DOHH2 (cell line): Measurements from ENCODE around the gene CACNA2D1.

ENCODE experiments used
- H3F3A ChIP-seq: fragments of 200-600 bp; sonication (generic), shearing (Covaris generic); 2 replicates; pipeline ENCODE4 v1.6.0; 2016; ENCODE audit warnings: antibody characterized with exemption, mild to moderate bottlenecking; ENCODE audit not compliant: control insufficient read depth, insufficient read depth
- H3K27ac ChIP-seq: fragments of 200-600 bp; sonication (generic); 2 replicates; pipeline ENCODE4 v1.5.1; 2014; ENCODE audit warnings: low read depth, mild to moderate bottlenecking, low read length, moderate library complexity
- H3K27me3 ChIP-seq: fragments of 200-600 bp; sonication (generic); 2 replicates; pipeline ENCODE4 v1.6.1; 2014; ENCODE audit warnings: mild to moderate bottlenecking, low read length, mixed read lengths; ENCODE audit not compliant: control insufficient read depth
- H3K36me3 ChIP-seq: fragments of 200-600 bp; sonication (generic); 2 replicates; pipeline ENCODE4 v1.6.1; 2014; ENCODE audit warnings: mild to moderate bottlenecking, low read length, moderate library complexity, mixed read lengths; ENCODE audit not compliant: control insufficient read depth
- H3K4me1 ChIP-seq: fragments of 200-600 bp; sonication (generic); 2 replicates; pipeline ENCODE4 v1.6.1; 2014; ENCODE audit warnings: mild to moderate bottlenecking, low read length, mixed read lengths; ENCODE audit not compliant: control insufficient read depth
- H3K4me2 ChIP-seq: fragments of 200-600 bp; sonication (generic); 2 replicates; pipeline ENCODE4 v1.6.0; 2014; ENCODE audit warnings: mild to moderate bottlenecking, low read length, moderate library complexity
- H3K4me3 ChIP-seq: fragments of 200-600 bp; sonication (generic); 2 replicates; pipeline ENCODE4 v1.5.1; 2014; ENCODE audit warnings: mild to moderate bottlenecking, low read length, mixed read lengths
- H3K79me2 ChIP-seq: fragments of 200-600 bp; sonication (generic); 2 replicates; pipeline ENCODE4 v1.6.1; 2014; ENCODE audit warnings: mild to moderate bottlenecking, low read length, mixed read lengths; ENCODE audit not compliant: control insufficient read depth
- H3K9me2 ChIP-seq: fragments of 200-600 bp; sonication (generic); replicated peaks from 2 replicates; pipeline ENCODE4 v1.6.1; 2014; ENCODE audit warnings: mild to moderate bottlenecking, low read length, mixed read lengths; ENCODE audit not compliant: control insufficient read depth
- H3K9me3 ChIP-seq: fragments of 200-600 bp; sonication (generic); 2 replicates; pipeline ENCODE4 v1.6.1; 2014; ENCODE audit warnings: antibody characterized with exemption, low read length, mixed read lengths; ENCODE audit not compliant: control insufficient read depth, insufficient read depth
- H4K20me1 ChIP-seq: fragments of 200-600 bp; sonication (generic); 2 replicates; pipeline ENCODE4 v1.6.0; 2014; ENCODE audit warnings: low read depth, mild to moderate bottlenecking, antibody characterized with exemption, low read length, moderate library complexity; ENCODE audit not compliant: control insufficient read depth, insufficient read depth
- CTCF ChIP-seq: fragments of 200-600 bp; sonication (generic); IDR thresholded peaks from one replicate; pipeline ENCODE4 v1.5.1; 2014; ENCODE audit warnings: antibody characterized with exemption, mild to moderate bottlenecking, low read depth, low read length; ENCODE audit not compliant: poor library complexity, severe bottlenecking
- EZH2phosphoT487 ChIP-seq: fragments of 200-600 bp; sonication (generic); IDR thresholded peaks from 2 replicates; pipeline ENCODE4 v1.6.1; 2017; ENCODE audit warnings: borderline replicate concordance, mild to moderate bottlenecking, antibody characterized with exemption, low read length, moderate library complexity, mixed read lengths

CACNA2D1 gene

GRCh38 chr7:81934596-81935301, 508.8 kb downstream of the CACNA2D1 start:
- Histone ChIP-seq H3K27ac (no peak overlapping the region), H3K79me2 (no peaks in the 10 kb centered on the region), H4K20me1 (no peaks in the 10 kb centered on the region), H3K9me3 (no peaks in the 10 kb centered on the region), H3K27me3 (no peaks in the 10 kb centered on the region), H3K4me3 (no peak overlapping the region), H3K4me2 (no peak overlapping the region), H3F3A (no peaks in the 10 kb centered on the region), H3K4me1 (no peaks in the 10 kb centered on the region), H3K9me2 (no peaks in the 10 kb centered on the region), H3K36me3 (no peaks in the 10 kb centered on the region)
- TF ChIP-seq EZH2phosphoT487, result no peak
- no peak for TF ChIP-seq CTCF

DNA sequence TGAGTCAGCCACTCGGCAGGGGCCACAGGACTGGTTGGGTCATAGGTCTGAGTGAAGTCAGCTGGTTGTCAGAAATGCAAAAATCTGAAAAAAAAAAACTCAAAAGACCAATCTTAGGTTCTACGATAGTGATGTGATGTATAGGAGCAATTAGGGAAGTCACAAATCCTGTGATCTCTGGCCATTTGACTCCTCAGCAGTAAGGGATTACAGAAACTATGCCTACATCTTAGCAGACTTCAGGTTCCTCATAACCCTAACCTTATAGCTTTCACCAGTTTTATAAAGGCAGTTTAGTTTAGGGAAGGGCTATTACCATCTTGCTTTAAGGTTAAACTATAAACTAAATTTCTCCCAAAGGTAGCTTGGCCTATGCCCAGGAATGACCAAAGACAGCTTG, 510.6 kb downstream of the CACNA2D1 start:
- H3K9me3 ChIP-seq, result no peaks in the 10 kb centered on the region
- no peaks in the 10 kb centered on the region for H3K27me3 ChIP-seq
- H3K4me1 ChIP-seq, result no peaks in the 10 kb centered on the region
- H3K9me2 ChIP-seq, result no peaks in the 10 kb centered on the region
- TF ChIP-seq CTCF (no peak), EZH2phosphoT487 (no peak)
- no peaks in the 10 kb centered on the region for H3F3A ChIP-seq
- no peak overlapping the region for H3K27ac ChIP-seq
- no peaks in the 10 kb centered on the region for H3K36me3 ChIP-seq
- H3K4me2 ChIP-seq, result no peak overlapping the region
- no peaks in the 10 kb centered on the region for H3K79me2 ChIP-seq
- no peak overlapping the region for H3K4me3 ChIP-seq
- no peaks in the 10 kb centered on the region for H4K20me1 ChIP-seq

- Histone ChIP-seq H3K9me3 (no peaks in the 10 kb centered on the region), H3K36me3 (no peaks in the 10 kb centered on the region), H3K4me1 (no peaks in the 10 kb centered on the region), H3F3A (no peaks in the 10 kb centered on the region), H3K27me3 (no peaks in the 10 kb centered on the region), H3K9me2 (no peaks in the 10 kb centered on the region), H4K20me1 (no peaks in the 10 kb centered on the region), H3K27ac (no peak overlapping the region), H3K79me2 (no peaks in the 10 kb centered on the region), H3K4me3 (no peak overlapping the region), H3K4me2 (no peak overlapping the region)
- no peak for TF ChIP-seq EZH2phosphoT487
- no peak for TF ChIP-seq CTCF
Measured at GRCh38 chr7:81929386-81929785, 514.2 kb downstream of the CACNA2D1 start.
